ENCODE data around the gene NES.

GRCh38 chr1:156642265-156643048 is 34.8 kb downstream of the NES start:
- TF ChIP-seq CTCF (IDR thresholded peaks at IDR 0.05) (no peak), POLR2A (IDR thresholded peaks at IDR 0.05) (no peak)

Measured in heart left ventricle (tissue), 13 donors.